Lung (tissue), 14 donors: ENCODE measurements around the gene GYPE. TPM values are rescaled to one million over a fixed set of nuclear protein-coding genes. Genes with fewer than 3 reads are reported as not detected.
"Not testable (repeated sequence)": the region's sequence is repeated elsewhere in the genome, so short reads cannot be mapped to it uniquely, and the experiment has no call there.

Source experiments
- ATAC-seq: fragments of 200-7000 bp; cut with Tn5 transposase; one replicate; pipeline ENCODE4 v1.9.1; 2020; ENCODE audit warnings: moderate number of reproducible peaks; ENCODE audit not compliant: insufficient read depth, low FRiP score
- DNase-seq, 3 donors: peaks; one replicate each; pipeline ENCODE4 v3.0.0-alpha.2; 2013 to 2017
- H3K27ac ChIP-seq, 2 donors: one replicate each; pipeline ENCODE4 v1.5.1; 2013; ENCODE audit warnings: mild to moderate bottlenecking in 2 of 2, moderate library complexity in 2 of 2, control low read depth in 1 of 2, inconsistent platforms in 1 of 2, low read depth in 1 of 2, low read length in 1 of 2
- H3K27me3 ChIP-seq, 3 donors: one replicate each; pipeline ENCODE4 v1.5.1; 2013; ENCODE audit warnings: low read length in 2 of 3; ENCODE audit not compliant: control insufficient read depth in 3 of 3, insufficient read depth in 3 of 3
- H3K36me3 ChIP-seq, 4 donors: one replicate each; pipeline ENCODE4 v1.5.1; 2013; ENCODE audit warnings: low read length in 4 of 4, mild to moderate bottlenecking in 1 of 4, moderate library complexity in 1 of 4; ENCODE audit not compliant: control insufficient read depth in 4 of 4, insufficient read depth in 4 of 4
- H3K4me1 ChIP-seq, 5 donors: one replicate each; pipeline ENCODE4 v1.5.1; 2013; ENCODE audit warnings: low read length in 5 of 5, mild to moderate bottlenecking in 2 of 5, moderate library complexity in 1 of 5; ENCODE audit not compliant: control insufficient read depth in 5 of 5, insufficient read depth in 5 of 5
- H3K4me3 ChIP-seq: one replicate; pipeline ENCODE4 v1.5.1; 2013; ENCODE audit warnings: mild to moderate bottlenecking, control low read depth, moderate library complexity
- H3K9ac ChIP-seq, 2 donors: one replicate each; pipeline ENCODE4 v1.5.1; 2013; ENCODE audit warnings: low read length in 2 of 2, control low read depth in 1 of 2; ENCODE audit not compliant: insufficient read depth in 1 of 2
- H3K9me3 ChIP-seq, 4 donors: one replicate each; pipeline ENCODE4 v1.5.1; 2013; ENCODE audit warnings: low read length in 3 of 4, mild to moderate bottlenecking in 1 of 4, moderate library complexity in 1 of 4; ENCODE audit not compliant: control insufficient read depth in 4 of 4, insufficient read depth in 3 of 4
- WGBS, 2 donors: extraction: QIAGEN DNeasy Blood & Tissue Kit; methylation state at CpG; one replicate each; pipeline ENCODE4 v1.1.7; 2013; 5-methylcytosine and 5-hydroxymethylcytosine counted together
- long read RNA-seq, 5 donors: transcript quantifications; one replicate each; lab custom pipeline, GENCODE V29; 2026
- polyA plus RNA-seq, 2 donors: library from polyadenylated mRNA; stranded (reverse); fragments of 200-250 nt; gene quantifications; one replicate each; pipeline ENCODE4 v1.2.1, GENCODE V29; 2013
- total RNA-seq, 2 donors: library from RNA; depleted of rRNA in 1 of 2; stranded (reverse); fragments of >200 nt in 1 of 2; gene quantifications; one replicate each; pipeline ENCODE4 v1.2.1, GENCODE V29; 2014 to 2021
- donor health status: Bipolar disorder and iron deficiency.
- donor health status: healthy.
- donor health status: DM: yes; HTN: yes; CAD: no.

The GYPE gene
- total RNA-seq (1 to 10 TPM; 1.6 to 7.0 TPM), polyA plus RNA-seq (1 to 10 TPM in 1 of 2 donors, under 1 TPM in 1; 0.70 to 1.5 TPM)
- long read RNA-seq, donor 1, partial matches to known transcripts, result 0 of 5 reads
- long read RNA-seq, donor 1, other reads (novel, unspliced or antisense), result 5 of 5 reads
- long read RNA-seq, donor 2, result 0 reads
- long read RNA-seq, donor 3, partial matches to known transcripts, result 0 of 5 reads
- long read RNA-seq, donor 3, other reads (novel, unspliced or antisense), result 5 of 5 reads
- long read RNA-seq, donor 4, partial matches to known transcripts, result 0 of 1 reads
- long read RNA-seq, donor 4, other reads (novel, unspliced or antisense), result 0 of 1 reads
- long read RNA-seq, donor 5, partial matches to known transcripts, result 10 of 17 reads
- long read RNA-seq, donor 5, other reads (novel, unspliced or antisense), result 6 of 17 reads

GRCh38 chr4:143905440-143905839 lies at the start of gene GYPE:
Gene GYPE, minus strand, starts transcription at chr4:143905559. Its CDS starts 52 bp downstream, at chr4:143905507.
- not testable (repeated sequence) for H3K4me3 ChIP-seq, ATAC-seq, H3K27ac ChIP-seq, DNase-seq, H3K4me1 ChIP-seq, H3K9ac ChIP-seq, H3K27me3 ChIP-seq, H3K36me3 ChIP-seq, H3K9me3 ChIP-seq
- 91 to 98% methylated on average over 2 of the region's 2 CpGs for WGBS, 2 donors

GRCh38 chr4:143951458-143951972 lies 46.2 kb upstream of the GYPE start:
- H3K27me3 ChIP-seq, H3K4me3 ChIP-seq, H3K36me3 ChIP-seq, H3K9me3 ChIP-seq, ATAC-seq, DNase-seq, H3K9ac ChIP-seq, H3K4me1 ChIP-seq, H3K27ac ChIP-seq: not testable (repeated sequence)

- not testable (repeated sequence) for H3K27me3 ChIP-seq, DNase-seq, H3K9ac ChIP-seq, H3K36me3 ChIP-seq, H3K4me1 ChIP-seq, ATAC-seq, H3K4me3 ChIP-seq, H3K9me3 ChIP-seq, H3K27ac ChIP-seq
- WGBS, 2 donors, result 95 to 97% methylated on average over 4 of the region's 4 CpGs
Observed at GRCh38 chr4:143950967-143951366, 45.6 kb upstream of the GYPE start.

GRCh38 chr4:143950185-143950584 lies 44.8 kb upstream of the GYPE start:
- H3K4me3 ChIP-seq, DNase-seq, H3K27me3 ChIP-seq, H3K9ac ChIP-seq, H3K9me3 ChIP-seq, H3K36me3 ChIP-seq, H3K27ac ChIP-seq, H3K4me1 ChIP-seq, ATAC-seq: not testable (repeated sequence)
- WGBS, 2 donors, result 1 to 33% methylated on average over 1 of the region's 1 CpG

- not testable (repeated sequence) for H3K4me3 ChIP-seq, H3K9ac ChIP-seq, H3K27ac ChIP-seq, H3K27me3 ChIP-seq, H3K36me3 ChIP-seq, DNase-seq, H3K9me3 ChIP-seq, H3K4me1 ChIP-seq, ATAC-seq
- 43 to 66% methylated on average over 1 of the region's 1 CpG for WGBS, 2 donors
Observed at GRCh38 chr4:143947493-143947892, 42.1 kb upstream of the GYPE start.

- not testable (repeated sequence) for H3K4me1 ChIP-seq, H3K9ac ChIP-seq, ATAC-seq, H3K9me3 ChIP-seq, H3K4me3 ChIP-seq, H3K27ac ChIP-seq, DNase-seq, H3K27me3 ChIP-seq, H3K36me3 ChIP-seq
- 63 to 81% methylated on average over 2 of the region's 2 CpGs for whole genome bisulfite sequencing, 2 donors
Observed at GRCh38 chr4:143940708-143941107, 35.3 kb upstream of the GYPE start.
